ENCODE results near the gene TASP1. TPM values are rescaled to one million over a fixed set of nuclear protein-coding genes. Genes with fewer than 3 reads are reported as not detected.

The TASP1 gene
- total and polyA plus RNA-seq, 12 donors, result 3.6 to 13.0 (median 9.6) TPM

DNA sequence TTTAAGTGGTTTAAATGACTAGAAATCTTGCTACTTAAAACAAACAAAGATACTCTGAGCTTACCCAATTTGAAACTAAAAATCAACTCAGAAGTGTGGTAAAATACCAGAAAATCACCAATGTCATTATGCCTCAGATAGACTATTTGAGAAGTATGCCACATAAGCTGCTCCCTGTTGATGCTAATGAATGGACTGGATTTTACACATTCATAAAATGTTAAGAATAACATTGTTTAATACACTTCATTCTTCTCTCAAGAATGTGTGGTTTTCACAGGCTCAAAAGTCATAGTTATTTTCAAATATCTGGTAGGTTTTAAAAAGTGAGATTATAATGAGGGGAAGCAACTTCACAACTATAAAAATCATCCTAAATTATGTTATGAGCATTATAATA lies 170.6 kb downstream of the TASP1 start:
- Histone ChIP-seq H3K27me3 (no peaks in the 10 kb centered on the region), H3K4me3 (no peak overlapping the region), H3K9me3 (replicated peaks in 1 of 3) (peaks cover 0 to 4% (median 0%) of the 10 kb centered on the region in 3 donors), H3K36me3 (replicated peaks in 1 of 2) (no peaks in the 10 kb centered on the region), H3K4me1 (replicated peaks in 1 of 2) (peaks cover 0 to 5% of the 10 kb centered on the region in 2 donors), H3K27ac (no peak overlapping the region)
- TF ChIP-seq POLR2A (IDR thresholded peaks at IDR 0.05), result no peak
- TF ChIP-seq, protein P1, sequence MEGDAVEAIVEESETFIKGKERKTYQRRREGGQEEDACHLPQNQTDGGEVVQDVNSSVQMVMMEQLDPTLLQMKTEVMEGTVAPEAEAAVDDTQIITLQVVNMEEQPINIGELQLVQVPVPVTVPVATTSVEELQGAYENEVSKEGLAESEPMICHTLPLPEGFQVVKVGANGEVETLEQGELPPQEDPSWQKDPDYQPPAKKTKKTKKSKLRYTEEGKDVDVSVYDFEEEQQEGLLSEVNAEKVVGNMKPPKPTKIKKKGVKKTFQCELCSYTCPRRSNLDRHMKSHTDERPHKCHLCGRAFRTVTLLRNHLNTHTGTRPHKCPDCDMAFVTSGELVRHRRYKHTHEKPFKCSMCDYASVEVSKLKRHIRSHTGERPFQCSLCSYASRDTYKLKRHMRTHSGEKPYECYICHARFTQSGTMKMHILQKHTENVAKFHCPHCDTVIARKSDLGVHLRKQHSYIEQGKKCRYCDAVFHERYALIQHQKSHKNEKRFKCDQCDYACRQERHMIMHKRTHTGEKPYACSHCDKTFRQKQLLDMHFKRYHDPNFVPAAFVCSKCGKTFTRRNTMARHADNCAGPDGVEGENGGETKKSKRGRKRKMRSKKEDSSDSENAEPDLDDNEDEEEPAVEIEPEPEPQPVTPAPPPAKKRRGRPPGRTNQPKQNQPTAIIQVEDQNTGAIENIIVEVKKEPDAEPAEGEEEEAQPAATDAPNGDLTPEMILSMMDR (IDR thresholded peaks at IDR 0.05), result no peak
- intact Hi-C loops (cut with DNase I), result no loop called here
- DNase-seq, result no peak

DNA sequence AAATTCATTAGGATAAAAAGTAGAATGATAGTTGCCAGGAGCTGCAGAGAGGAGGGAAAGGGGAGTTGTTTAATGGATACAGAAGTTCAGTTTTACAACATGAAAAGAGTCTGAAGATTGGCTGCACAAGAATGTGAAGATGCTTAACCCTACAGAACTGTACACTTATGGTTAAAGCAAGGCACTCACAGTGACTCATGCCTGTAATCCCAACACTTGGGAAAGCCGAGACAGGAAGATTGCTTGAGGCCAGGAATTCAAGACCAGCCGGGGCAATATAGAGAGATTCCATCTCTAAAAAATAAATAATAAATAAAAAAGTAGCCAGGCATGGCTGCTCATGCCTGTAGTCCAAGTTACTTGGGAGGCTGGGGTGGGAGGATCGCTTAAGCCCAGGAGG lies 174.0 kb downstream of the TASP1 start:
- peaks cover 0 to 5% of the 10 kb centered on the region in 2 donors for H3K4me1 ChIP-seq (replicated peaks in 1 of 2)
- intact Hi-C loops (cut with DNase I), result no loop called here
- DNase-seq, result no peak
- 98 to 100% (median 98%) methylated on average over 3 of the region's 3 CpGs for WGBS, 4 donors
- H3K27me3 ChIP-seq, result no peaks in the 10 kb centered on the region
- H3K27ac ChIP-seq, result no peak overlapping the region
- peaks cover 0 to 4% (median 0%) of the 10 kb centered on the region in 3 donors for H3K9me3 ChIP-seq (replicated peaks in 1 of 3)
- TF ChIP-seq POLR2A (IDR thresholded peaks at IDR 0.05), result no peak
- TF ChIP-seq, protein P1 (IDR thresholded peaks at IDR 0.05), result no peak
- H3K36me3 ChIP-seq (replicated peaks in 1 of 2), result no peaks in the 10 kb centered on the region
- H3K4me3 ChIP-seq, result no peak overlapping the region

DNA sequence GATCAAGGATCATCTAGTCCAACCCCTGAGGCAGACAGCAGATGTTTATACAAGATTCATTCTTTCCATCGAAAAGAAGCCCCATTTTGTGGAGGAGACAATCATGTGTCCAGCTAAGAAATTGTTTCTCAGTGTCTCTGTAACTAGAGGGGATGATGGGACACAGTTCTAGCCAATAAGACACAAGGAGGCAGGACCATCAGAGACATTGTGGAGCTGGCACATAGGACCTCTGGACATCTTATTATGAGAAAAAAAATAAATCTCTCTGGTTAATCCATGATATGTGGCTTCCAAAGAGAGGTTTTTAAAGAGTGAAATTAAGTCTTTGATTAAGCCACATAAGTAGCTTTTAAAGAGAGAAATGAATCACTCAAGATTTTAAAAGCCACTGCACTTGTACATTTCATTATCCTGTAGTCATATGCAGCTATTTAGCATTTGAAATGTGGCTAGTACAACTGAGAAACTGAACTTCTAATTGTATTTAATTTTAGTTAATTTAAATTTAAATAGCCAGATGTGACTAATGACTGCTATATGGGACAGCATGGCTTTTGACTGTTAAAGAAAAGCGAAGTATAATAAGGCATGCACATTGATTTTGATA lies 176.8 kb downstream of the TASP1 start:
- DNase-seq, result no peak
- WGBS, 4 donors, result 80 to 95% (median 93%) methylated on average over 2 of the region's 2 CpGs
- Histone ChIP-seq H3K36me3 (replicated peaks in 1 of 2) (no peaks in the 10 kb centered on the region), H3K9me3 (replicated peaks in 1 of 3) (no peaks in the 10 kb centered on the region), H3K27me3 (no peaks in the 10 kb centered on the region), H3K4me1 (replicated peaks in 1 of 2) (peaks cover 0 to 5% of the 10 kb centered on the region in 2 donors), H3K4me3 (no peak overlapping the region), H3K27ac (no peak overlapping the region)
- intact Hi-C loops (cut with DNase I), result no loop called here
- TF ChIP-seq, protein P1 (IDR thresholded peaks at IDR 0.05), result no peak
- no peak for TF ChIP-seq POLR2A (IDR thresholded peaks at IDR 0.05)

DNA sequence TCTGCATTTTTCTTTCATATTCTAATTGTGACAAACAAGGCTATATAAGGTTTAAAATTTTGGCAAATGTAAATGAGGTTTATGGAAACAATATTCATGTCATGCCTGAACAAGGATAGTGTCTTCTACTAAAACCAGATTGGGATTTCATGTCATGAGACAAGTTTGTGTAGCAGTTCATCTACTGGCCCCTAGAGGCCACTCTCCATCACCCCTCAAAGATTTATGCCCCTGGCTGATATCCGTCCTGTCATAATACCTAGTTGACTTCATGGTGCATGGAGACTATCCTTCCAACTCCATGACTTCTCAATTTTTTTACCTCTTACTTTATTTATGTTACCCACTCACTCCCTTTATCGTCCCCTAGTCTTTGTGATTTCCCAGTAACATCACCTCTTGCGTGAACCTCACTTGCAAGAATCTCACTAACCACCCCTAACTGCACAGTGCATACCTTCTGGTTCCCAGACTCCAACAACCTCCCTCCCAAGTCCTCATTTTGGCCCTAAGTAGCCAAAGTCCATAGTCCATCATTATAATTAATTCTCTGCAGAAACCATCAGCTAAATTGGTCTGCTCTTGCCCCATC lies 179.8 kb downstream of the TASP1 start:
- peaks cover 0 to 3% (median 0%) of the 10 kb centered on the region in 3 donors for H3K9me3 ChIP-seq (replicated peaks in 1 of 3)
- no peak overlapping the region for H3K27ac ChIP-seq
- peaks cover 0 to 2% of the 10 kb centered on the region in 2 donors for H3K4me1 ChIP-seq (replicated peaks in 1 of 2)
- no peak overlapping the region for H3K4me3 ChIP-seq
- intact Hi-C loops (cut with DNase I), result loop anchor here in 1 of 2 donors (10.0 kb wide), 1 partner anchor 86 kb away; no protein-coding TSS in a partner anchor
- H3K36me3 ChIP-seq (replicated peaks in 1 of 2), result no peaks in the 10 kb centered on the region
- TF ChIP-seq POLR2A (IDR thresholded peaks at IDR 0.05), result no peak
- TF ChIP-seq, protein P1 (IDR thresholded peaks at IDR 0.05), result peak; percentile 55 to 74 (median 59)
- 69 to 73% (median 71%) methylated on average over 3 of the region's 3 CpGs for WGBS, 4 donors
- peak in 5 of 7 donors; percentile 15 to 55 (median 26) for DNase-seq
- no peaks in the 10 kb centered on the region for H3K27me3 ChIP-seq
